ENCODE results near the gene ROR1. TPM values are rescaled to one million over a fixed set of nuclear protein-coding genes. Genes with fewer than 3 reads are reported as not detected.

ROR1 gene
- total RNA-seq, 1 donor from 2014 or later, result 131 TPM

DNA sequence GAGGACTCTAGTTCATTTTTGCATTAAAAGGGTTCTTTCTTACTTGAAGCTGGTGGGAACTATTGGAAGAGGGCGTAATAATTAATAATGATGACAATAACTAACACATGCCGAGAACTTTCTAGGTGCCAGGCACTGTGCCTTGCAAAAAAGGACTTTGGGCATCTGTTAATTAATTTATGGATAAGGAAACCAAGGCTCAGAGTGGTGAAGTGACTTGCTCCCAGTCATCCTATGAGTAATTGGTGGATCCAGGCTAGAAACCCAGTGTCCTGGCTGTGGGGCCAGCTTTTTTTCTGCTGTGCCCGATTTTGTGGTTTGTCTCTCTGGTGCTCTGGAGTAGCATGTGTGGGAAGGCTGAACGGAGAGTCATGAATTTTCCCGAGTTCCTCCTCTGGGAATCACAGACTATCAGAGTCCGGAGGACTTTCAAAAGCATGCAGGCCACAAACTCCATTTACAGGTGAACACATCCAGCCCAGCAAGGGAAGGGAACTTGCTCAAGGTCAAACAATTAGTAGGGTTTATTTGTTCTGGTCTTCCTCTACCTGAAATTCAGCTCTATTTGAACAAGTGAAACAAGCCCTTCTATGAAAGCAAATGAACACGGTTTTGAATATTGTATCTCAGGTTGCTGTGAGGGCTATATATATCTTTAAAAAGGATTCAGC lies 23.4 kb downstream of the ROR1 start:
- no peak overlapping the region for H3K4me3 Mint-ChIP-seq (ENCODE audit: unreplicated experiment)
- no peak for DNase-seq (ENCODE audit: low spot score)
- peaks cover 93% of the 10 kb centered on the region for H3K4me1 Mint-ChIP-seq (ENCODE audit: low read depth)
- H3K27ac Mint-ChIP-seq (ENCODE audit: unreplicated experiment), result peak overlapping the region; percentile 81
- TF ChIP-seq CTCF (IDR thresholded peaks at IDR 0.05), result no peak
- peaks cover 3% of the 10 kb centered on the region for H3K36me3 Mint-ChIP-seq (ENCODE audit: low read depth)
- H3K9me3 Mint-ChIP-seq (ENCODE audit: low read depth), result no peaks in the 10 kb centered on the region
- no peaks in the 10 kb centered on the region for H3K27me3 Mint-ChIP-seq (ENCODE audit: low read depth)

DNA sequence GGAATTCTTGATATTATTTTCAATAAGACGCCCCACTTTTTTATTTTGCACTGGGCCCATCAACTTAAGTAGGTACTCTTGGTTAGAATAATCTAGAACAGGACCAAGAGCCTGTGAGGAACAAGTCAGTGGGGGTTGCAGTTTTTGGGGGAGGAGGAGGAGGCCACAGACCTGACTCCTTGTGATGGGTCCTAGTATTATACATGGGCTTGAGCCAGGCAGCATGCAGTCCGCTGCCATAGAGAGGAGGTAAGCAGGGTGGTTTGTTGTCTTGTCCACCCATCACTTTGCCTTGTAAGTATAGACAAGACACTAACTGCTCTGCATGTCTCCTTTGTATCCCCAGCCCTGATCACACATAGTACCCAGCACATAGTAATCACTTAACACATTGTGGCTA lies 24.5 kb downstream of the ROR1 start:
- H3K4me3 Mint-ChIP-seq (ENCODE audit: unreplicated experiment), result no peak overlapping the region
- TF ChIP-seq CTCF (IDR thresholded peaks at IDR 0.05), result no peak
- DNase-seq (ENCODE audit: low spot score), result no peak
- H3K4me1 Mint-ChIP-seq (ENCODE audit: low read depth), result peaks cover 88% of the 10 kb centered on the region
- no peaks in the 10 kb centered on the region for H3K27me3 Mint-ChIP-seq (ENCODE audit: low read depth)
- H3K9me3 Mint-ChIP-seq (ENCODE audit: low read depth), result no peaks in the 10 kb centered on the region
- H3K27ac Mint-ChIP-seq (ENCODE audit: unreplicated experiment), result peak overlapping the region; percentile 81
- peaks cover 3% of the 10 kb centered on the region for H3K36me3 Mint-ChIP-seq (ENCODE audit: low read depth)

DNA sequence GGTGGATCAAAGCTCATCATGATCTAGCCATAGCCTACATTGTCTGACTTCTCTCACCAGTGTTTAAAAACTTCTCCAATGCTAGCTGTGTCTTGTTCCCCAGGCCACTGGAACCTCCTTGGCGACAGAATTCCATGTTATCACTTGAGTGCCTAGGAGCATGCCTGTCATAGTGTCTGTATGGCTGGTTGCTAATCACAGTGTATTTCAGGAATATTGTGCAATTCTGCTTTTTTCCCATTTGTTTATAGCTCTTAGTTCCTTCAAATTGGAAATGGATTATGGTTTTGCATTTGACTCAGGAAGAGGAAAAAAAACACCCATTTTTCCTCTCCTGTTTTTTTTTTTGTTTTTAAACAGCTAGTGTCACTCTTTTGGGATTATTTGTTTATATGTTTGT lies 25.5 kb downstream of the ROR1 start:
- TF ChIP-seq CTCF (IDR thresholded peaks at IDR 0.05), result no peak
- DNase-seq (ENCODE audit: low spot score), result no peak
- H3K27ac Mint-ChIP-seq (ENCODE audit: unreplicated experiment), result peak overlapping the region; percentile 11
- H3K9me3 Mint-ChIP-seq (ENCODE audit: low read depth), result no peaks in the 10 kb centered on the region
- H3K4me3 Mint-ChIP-seq (ENCODE audit: unreplicated experiment), result no peak overlapping the region
- peaks cover 90% of the 10 kb centered on the region for H3K4me1 Mint-ChIP-seq (ENCODE audit: low read depth)
- H3K27me3 Mint-ChIP-seq (ENCODE audit: low read depth), result no peaks in the 10 kb centered on the region
- H3K36me3 Mint-ChIP-seq (ENCODE audit: low read depth), result peaks cover 3% of the 10 kb centered on the region

DNA sequence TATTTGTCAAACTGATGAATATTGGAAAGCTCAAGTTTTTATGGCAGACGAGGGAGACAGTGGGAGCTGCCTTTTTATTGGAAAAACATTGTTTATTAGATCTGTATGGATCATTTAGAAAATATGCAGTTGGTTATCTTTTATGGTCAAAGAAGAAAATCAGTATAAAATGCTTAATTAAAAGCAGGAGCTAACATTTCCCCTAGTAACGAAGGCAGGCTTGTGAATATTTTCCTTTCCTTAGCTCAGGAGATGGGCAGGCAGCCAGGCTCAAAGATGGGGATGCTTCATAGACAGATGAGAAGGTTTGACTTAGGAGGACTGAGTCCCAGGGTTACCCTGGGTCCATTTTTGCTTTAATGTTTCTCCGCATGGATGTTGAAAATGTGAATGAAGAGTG lies 26.0 kb downstream of the ROR1 start:
- Mint-ChIP-seq H3K4me1 (ENCODE audit: low read depth) (peaks cover 90% of the 10 kb centered on the region), H3K27ac (ENCODE audit: unreplicated experiment) (peak overlapping the region; percentile 29), H3K36me3 (ENCODE audit: low read depth) (peaks cover 1% of the 10 kb centered on the region), H3K27me3 (ENCODE audit: low read depth) (no peaks in the 10 kb centered on the region), H3K9me3 (ENCODE audit: low read depth) (no peaks in the 10 kb centered on the region), H3K4me3 (ENCODE audit: unreplicated experiment) (no peak overlapping the region)
- no peak for TF ChIP-seq CTCF (IDR thresholded peaks at IDR 0.05)
- DNase-seq (ENCODE audit: low spot score), result no peak

DNA sequence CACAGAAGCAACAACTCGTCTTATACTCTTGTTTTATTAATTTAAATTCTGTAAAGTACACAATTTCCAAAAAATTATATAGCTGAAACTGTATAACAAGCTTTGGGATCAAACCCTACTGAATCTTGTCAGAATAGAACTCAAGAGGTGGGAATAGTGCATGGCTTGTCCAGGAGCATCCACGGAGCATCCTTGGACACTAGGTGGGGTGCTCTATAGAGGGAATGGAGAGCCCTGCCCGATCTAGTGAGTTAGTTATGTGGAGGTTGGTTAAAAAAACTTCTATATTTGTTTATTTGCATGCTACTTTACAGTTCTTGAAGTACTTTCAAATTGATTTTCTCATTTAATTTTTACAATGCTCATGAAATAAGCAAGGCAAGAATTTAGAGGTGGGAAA lies 28.3 kb downstream of the ROR1 start:
- H3K4me3 Mint-ChIP-seq (ENCODE audit: unreplicated experiment), result no peak overlapping the region
- peak; percentile 48 for TF ChIP-seq CTCF (IDR thresholded peaks at IDR 0.05)
- DNase-seq (ENCODE audit: low spot score), result no peak
- H3K36me3 Mint-ChIP-seq (ENCODE audit: low read depth), result no peaks in the 10 kb centered on the region
- H3K27me3 Mint-ChIP-seq (ENCODE audit: low read depth), result no peaks in the 10 kb centered on the region
- H3K9me3 Mint-ChIP-seq (ENCODE audit: low read depth), result no peaks in the 10 kb centered on the region
- H3K27ac Mint-ChIP-seq (ENCODE audit: unreplicated experiment), result peak overlapping the region; percentile 45
- peaks cover 86% of the 10 kb centered on the region for H3K4me1 Mint-ChIP-seq (ENCODE audit: low read depth)
